ENCODE measurements around the gene SH2D5. TPM values are rescaled to one million over a fixed set of nuclear protein-coding genes. Genes with fewer than 3 reads are reported as not detected.
"Not testable (repeated sequence)": the region's sequence is repeated elsewhere in the genome, so short reads cannot be mapped to it uniquely, and the experiment has no call there.

Gene SH2D5
- total RNA-seq, 1 donor from 2014 or later, result 0.20 TPM

GRCh38 chr1:20696397-20697333, 35.8 kb downstream of the SH2D5 start:
- peak; percentile 89 to 93 for DNase-seq (ENCODE audit: low read depth in 2 of 2)

- no peak for DNase-seq (ENCODE audit: low read depth in 2 of 2)
Observed at GRCh38 chr1:20695515-20695914, 37.0 kb downstream of the SH2D5 start.

- DNase-seq (ENCODE audit: low read depth in 2 of 2), result no peak
Observed at GRCh38 chr1:20693623-20694022, 38.9 kb downstream of the SH2D5 start.

GRCh38 chr1:20691872-20692271, 40.6 kb downstream of the SH2D5 start:
- DNase-seq (ENCODE audit: low read depth in 2 of 2), result no peak

- DNase-seq (ENCODE audit: low read depth in 2 of 2), result no peak
Observed at GRCh38 chr1:20689645-20690056, 42.9 kb downstream of the SH2D5 start.

GRCh38 chr1:20686883-20687725, 45.4 kb downstream of the SH2D5 start:
- DNase-seq (ENCODE audit: low read depth in 2 of 2), result no peak

GRCh38 chr1:20685741-20686140, 46.8 kb downstream of the SH2D5 start:
- no peak for DNase-seq (ENCODE audit: low read depth in 2 of 2)

- DNase-seq (ENCODE audit: low read depth in 2 of 2), result peak; percentile 75 to 96
Observed at GRCh38 chr1:20685099-20685662, 47.3 kb downstream of the SH2D5 start.

- DNase-seq (ENCODE audit: low read depth in 2 of 2), result peak in 1 of 2 donors; percentile 61
Observed at GRCh38 chr1:20684651-20685050, 47.9 kb downstream of the SH2D5 start.

- peak in 1 of 2 donors; percentile 42 for DNase-seq (ENCODE audit: low read depth in 2 of 2)
Observed at GRCh38 chr1:20684050-20684620, 48.4 kb downstream of the SH2D5 start.

- no peak for DNase-seq (ENCODE audit: low read depth in 2 of 2)
Observed at GRCh38 chr1:20683614-20684013, 48.9 kb downstream of the SH2D5 start.

GRCh38 chr1:20682571-20683236, 49.8 kb downstream of the SH2D5 start:
- DNase-seq (ENCODE audit: low read depth in 2 of 2), result no peak

- DNase-seq (ENCODE audit: low read depth in 2 of 2), result no peak
Observed at GRCh38 chr1:20681999-20682398, 50.5 kb downstream of the SH2D5 start.

- DNase-seq (ENCODE audit: low read depth in 2 of 2), result no peak
Observed at GRCh38 chr1:20680269-20680668, 52.2 kb downstream of the SH2D5 start.

GRCh38 chr1:20678599-20678998, 53.9 kb downstream of the SH2D5 start:
- DNase-seq (ENCODE audit: low read depth in 2 of 2), result no peak

- DNase-seq (ENCODE audit: low read depth in 2 of 2), result not testable (repeated sequence)
Observed at GRCh38 chr1:20673626-20674025, 58.9 kb downstream of the SH2D5 start.

GRCh38 chr1:20672265-20672632, 60.3 kb downstream of the SH2D5 start:
- DNase-seq (ENCODE audit: low read depth in 2 of 2), result no peak

- no peak for DNase-seq (ENCODE audit: low read depth in 2 of 2)
Observed at GRCh38 chr1:20670936-20671335, 61.6 kb downstream of the SH2D5 start.
